GM21529 (cell line): Measurements from ENCODE around the gene GDPD5.

ENCODE experiments used
- ATAC-seq: cut with Tn5 transposase; IDR thresholded peaks from one replicate; pipeline ENCODE4 v1.9.1; 2021; ENCODE audit not compliant: unreplicated experiment

Gene GDPD5

DNA sequence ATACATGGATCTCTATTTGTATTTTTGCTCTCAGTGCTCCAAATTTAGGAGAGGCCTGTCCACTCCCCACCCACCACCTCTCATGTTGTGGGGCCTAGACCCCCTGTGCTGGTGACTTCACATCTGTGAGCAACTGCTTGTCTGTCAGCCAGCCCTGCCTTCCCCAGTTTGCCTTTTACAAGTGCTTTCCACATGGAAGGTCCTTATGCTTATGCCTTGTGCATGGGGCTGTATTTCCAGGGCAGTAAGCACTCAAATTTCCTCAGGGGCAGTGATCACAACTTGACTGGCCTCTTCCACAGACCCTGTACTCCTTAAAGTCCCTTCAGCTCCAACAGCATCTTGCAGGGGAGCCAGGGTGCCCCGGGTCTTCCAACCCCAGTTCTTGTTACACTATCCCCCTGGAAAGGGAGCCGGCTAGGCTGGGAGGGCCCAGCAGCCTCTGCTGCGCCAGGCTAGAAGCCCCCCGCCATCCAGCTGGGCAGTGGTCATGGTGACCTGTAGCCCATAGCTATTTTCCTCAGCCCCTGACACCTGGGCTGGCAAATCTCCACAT, 29.9 kb downstream of the GDPD5 start:
- no peak for ATAC-seq

DNA sequence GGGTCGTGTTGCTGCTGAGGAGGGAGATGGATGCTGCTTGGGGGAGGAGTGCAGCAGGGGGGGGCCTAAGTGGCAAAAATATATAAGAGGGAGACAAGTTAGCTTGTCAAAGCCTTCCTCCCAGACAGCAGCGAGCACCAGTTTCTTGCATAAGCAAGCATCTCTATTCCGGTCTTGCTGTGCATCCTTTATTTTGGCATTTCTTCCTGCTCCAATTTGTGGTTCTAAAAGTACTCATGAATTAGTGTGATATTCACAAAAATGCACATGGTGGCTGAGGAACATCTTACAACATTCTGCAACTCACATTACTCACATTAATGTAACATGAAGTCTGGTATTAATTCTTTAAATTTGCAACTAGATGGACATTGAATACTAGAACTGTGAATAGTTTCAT, 32.1 kb downstream of the GDPD5 start:
- no peak for ATAC-seq

DNA sequence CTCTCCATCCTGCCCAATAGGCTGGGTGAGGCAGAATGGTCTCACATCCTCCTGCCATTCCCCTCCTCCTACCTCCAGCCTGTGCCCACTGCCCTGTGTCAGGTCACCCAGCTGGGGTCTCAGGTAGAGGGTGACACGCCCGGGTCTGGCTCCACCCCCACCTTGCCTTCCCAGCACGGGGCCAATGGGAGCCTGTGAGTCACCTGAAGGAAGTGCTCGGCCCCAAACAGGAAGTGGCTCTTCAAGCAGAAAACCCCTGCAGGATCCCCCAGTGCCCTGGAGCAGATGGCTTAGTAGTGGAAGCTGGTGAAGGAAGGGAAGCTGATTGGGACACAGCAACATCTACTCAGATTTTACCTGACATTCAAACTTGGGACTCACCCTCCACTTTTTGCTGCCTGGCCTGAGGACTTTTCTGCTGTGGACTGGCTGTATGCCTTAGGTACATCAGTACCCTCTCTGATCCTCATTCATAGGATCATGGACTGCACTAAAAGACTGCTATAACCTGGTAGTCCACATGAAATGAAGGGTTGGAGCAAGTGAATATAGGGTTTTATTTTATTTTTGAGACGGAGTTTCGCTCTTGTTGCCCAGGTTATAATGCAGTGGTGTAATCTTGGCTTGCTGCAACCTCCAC, 33.4 kb downstream of the GDPD5 start:
- peak; percentile 85 for ATAC-seq

DNA sequence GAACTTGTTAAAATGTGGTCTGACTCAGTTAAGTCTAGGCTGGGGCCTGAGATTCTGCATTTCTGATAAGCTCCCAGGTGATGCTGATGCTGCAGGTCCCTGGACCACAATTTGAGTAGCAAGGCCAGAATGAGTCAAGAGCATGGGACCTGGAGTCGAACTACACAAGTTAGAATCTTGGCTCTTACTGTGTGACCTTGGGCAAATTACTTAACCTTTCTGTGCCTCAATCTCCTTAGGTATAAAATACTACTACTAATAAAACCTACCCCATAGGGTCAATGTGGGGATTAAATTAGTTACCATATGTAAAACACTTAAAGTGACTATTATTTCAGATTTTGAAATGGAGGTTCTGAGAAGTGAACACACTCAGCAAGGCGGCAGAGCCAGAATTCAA, 34.3 kb downstream of the GDPD5 start:
- no peak for ATAC-seq

DNA sequence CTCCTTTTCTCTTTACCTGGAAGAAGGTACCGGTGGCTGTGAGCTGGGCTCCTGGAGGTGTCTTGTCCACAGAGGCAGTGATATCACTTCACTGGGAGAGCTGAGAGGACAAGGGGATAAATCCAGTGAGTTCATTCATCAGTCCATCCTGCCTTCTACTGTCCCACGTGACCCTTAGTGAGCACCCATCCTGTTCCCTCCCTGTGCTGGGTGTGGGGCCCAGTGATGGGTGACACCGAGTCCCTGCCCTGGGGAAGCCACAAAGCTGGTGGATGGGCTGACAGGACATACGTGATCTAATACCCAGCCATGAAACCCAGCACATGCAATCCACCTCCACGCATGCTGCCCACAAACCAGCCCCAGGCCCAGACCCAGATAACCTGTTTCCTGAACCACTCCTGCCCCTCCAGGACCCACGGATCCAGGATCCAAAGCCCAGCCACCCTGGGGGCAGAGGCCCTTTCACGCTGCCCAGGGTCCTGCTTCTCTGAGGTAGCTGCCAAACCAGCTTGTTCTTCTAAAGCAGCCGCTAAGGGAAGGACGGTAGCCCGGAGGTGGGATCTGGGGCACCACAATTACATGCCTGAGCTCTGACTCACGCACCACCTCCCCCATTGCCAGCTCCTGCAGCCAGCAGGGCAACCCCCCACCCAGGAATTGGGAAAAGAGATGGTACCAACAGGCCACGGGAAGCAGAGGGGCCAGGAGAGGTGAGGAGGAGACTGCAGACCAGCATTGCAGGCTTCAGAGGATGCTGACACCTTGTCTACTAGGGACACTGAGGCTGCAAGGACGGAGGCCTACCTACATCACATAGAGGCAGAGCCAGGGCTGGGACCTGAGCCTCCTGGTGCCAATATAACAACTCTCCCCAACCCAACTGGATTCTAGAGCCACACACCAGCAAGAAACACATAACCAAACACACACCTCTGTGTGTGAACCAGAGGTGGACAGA, 35.2 kb downstream of the GDPD5 start:
- no peak for ATAC-seq

DNA sequence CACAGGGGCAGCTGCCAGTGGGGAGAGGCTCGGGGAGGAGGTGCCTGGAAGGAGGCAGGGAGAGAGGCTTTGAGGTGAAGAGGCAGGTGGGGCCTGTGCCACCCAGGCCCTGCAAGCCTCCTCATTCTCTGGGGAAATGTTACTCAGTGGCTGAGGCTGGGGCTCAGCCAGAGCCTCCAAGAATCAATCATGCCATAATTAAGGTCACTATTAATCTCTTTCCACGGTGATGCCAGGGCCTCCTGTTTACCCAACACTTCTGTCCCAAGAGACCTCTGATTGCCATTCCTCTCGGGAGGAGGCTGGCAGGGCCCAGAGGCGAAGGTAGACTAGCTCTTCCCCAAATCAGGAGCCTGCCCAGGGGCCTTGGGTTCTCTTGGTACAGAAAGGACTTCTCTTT, 38.4 kb downstream of the GDPD5 start:
- no peak for ATAC-seq

DNA sequence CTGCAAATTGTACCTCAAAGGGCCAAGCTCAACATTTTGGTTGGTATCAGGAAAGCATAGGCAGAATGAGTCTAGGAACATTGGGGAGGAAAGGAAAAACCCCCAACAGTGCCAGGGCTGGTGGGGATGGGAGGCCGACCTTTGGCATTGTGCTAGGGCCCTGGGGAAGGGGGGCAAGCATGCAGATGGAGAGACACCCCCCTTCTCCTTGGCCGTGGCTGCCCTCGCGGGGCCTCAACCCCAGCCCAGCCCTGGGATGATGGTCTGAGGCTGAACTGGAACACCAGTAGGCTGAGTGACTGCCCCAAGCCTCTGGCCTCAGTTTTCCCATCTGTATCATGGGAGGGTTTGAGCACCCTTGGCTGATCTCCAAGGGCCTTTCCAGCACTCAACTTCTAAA, 40.0 kb downstream of the GDPD5 start:
- no peak for ATAC-seq

DNA sequence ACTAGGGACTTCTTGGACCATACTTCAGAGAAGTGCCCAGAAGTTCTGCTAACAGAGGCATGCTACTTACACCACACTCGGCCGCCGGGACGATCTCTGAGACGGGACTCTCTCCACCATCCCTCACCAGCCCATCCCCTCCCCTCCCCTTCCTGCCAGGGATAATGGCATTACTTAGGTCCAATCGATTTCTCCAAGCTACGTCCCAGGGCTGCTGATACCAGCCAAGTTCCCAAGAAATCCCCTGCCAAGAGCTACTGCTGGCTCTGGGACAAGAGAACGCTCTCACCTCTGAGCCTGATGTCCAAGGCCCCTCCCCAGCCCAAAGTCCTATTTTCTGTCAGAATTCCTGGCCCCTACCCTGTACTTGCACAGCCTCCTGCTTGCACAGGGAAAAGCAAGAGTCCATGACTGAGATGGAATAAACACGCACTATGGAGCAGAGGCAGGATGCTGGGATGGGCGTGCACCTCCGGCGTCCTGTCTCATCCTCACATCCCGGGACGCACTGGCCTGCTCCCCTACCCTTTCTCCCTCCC, 42.7 kb downstream of the GDPD5 start:
- ATAC-seq: no peak

DNA sequence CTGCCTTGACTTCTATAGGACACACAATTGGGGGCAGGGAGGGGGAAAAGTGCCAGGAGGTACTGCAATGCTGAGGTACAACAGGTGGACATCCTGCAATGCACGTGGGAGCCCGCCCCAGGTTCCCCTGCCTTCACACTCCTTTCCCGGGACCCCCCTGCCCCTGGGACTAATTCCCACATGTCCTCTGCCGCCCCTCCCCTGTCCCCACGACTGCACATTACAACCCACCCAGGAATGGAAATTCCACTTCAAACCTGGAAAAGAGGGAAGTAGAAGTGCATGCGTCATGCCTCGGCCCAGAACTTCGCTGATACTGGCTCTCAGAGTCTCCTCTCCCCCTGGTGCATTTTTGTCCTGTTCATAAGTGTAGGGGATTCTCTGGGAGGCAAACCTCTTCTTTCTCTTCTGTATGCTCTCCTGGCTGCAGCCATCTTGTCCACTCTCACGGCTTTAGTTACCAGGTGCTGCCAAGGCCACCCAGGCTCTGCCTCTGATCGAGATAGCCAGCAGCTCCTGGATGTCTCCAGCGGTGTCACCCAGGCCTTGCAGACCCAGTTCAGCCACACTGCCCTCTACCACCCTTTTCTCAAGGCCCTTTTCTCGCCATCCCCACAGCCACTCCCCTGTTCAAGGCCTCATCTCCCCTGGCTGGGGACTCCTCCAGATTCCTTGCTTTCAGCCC, 43.7 kb downstream of the GDPD5 start:
- ATAC-seq: no peak

DNA sequence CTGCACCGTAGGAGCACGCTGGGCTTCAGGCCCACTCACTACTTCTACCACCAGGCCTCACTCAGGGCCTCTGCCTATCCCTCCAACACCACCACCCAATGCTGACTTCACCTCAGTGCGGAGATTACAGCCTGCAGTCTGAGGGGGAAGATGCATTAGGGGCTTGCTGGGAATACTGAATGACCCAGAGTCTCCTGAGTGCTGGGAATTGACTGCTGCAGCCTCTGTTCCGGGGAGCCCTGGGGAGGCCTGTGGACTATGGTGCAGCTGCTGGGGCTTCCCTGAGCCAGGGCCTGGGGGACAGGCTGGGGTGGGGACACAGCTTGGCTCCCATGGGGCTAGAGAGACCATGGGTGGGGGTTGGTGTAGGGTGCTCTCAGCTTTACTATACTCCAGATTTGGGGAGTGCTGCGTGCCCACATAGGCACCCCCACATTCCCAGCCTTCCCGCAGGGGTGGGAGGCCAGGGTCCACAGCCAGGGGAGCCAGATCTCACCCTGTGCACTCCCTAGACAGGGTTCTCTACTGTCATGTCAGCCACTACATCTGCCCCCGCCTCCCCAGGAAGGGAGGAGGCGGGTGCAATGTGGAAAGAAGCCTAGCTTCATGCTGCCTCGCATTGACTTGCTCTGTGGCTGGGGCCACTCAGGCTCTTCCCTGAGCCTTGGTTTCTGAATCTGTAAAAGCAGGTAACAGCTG, 44.4 kb downstream of the GDPD5 start:
- no peak for ATAC-seq

DNA sequence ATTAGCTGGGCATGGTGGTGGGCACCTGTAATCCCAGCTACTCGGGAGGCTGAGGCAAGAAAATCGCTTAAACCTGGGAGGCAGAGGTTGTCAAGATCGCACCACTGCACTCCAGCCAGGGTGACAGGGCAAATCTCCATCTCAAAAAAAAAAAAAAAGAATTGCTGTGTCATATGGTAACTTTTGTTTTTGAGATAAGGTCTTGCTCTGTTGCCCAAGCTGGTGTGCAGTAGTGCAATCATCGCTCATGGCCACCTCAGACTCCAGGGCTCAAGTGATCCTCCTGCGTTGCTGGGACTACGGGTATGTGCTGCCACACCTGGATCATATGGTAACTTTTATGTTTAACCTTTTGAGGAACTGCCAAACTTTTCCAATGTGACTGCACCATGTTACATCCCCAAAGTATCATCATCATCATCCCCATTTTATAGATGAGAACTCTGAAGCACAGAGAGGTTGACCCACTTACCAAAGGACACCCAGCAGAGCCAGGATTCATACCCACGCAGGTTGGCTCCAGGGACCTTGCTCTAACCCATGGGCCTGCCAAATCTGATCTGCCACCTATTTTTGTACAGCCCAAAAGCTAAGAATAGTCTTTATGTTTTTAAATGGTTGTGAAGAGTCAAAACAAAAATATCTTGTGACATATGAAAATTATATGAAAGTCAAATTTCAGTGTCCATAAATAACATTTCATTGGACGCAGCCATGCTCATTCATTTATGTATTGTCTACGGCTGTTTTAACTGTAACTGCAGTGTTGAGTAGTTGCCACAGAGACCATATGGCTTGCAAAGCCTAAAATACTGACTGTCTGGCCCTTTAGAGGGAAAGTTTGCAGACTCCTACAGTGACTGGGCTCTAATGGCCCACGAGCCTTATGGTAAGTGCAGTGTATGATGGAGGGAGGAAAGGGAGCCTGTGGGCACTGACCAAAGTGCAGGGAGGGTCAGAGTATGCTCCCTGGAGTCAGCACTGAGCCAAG, 45.3 kb downstream of the GDPD5 start:
- no peak for ATAC-seq

DNA sequence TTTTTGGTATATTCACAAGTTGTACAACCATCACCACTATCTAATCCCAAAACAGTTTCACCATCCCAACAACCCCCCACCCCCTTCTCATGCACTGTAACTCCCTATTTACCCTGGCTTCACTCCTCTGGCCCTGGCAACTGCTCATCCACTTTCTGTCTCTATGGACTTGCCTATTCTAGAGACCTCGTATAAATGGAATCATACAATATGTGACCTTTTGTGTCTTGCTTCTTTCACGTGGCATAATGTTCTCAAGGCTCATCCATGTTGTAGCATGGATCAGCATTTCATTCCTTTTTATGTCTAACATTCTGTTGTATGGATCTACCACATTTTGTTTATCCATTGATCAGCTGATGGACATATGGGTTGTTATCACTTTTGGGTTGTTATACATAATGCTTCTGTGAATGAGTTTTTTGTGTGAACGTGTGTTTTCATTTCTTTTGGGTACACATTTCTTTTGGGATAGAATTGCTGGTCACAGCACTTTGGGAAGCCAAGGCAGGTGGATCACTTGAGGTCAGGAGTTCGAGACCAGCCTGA, 46.1 kb downstream of the GDPD5 start:
- ATAC-seq: no peak

DNA sequence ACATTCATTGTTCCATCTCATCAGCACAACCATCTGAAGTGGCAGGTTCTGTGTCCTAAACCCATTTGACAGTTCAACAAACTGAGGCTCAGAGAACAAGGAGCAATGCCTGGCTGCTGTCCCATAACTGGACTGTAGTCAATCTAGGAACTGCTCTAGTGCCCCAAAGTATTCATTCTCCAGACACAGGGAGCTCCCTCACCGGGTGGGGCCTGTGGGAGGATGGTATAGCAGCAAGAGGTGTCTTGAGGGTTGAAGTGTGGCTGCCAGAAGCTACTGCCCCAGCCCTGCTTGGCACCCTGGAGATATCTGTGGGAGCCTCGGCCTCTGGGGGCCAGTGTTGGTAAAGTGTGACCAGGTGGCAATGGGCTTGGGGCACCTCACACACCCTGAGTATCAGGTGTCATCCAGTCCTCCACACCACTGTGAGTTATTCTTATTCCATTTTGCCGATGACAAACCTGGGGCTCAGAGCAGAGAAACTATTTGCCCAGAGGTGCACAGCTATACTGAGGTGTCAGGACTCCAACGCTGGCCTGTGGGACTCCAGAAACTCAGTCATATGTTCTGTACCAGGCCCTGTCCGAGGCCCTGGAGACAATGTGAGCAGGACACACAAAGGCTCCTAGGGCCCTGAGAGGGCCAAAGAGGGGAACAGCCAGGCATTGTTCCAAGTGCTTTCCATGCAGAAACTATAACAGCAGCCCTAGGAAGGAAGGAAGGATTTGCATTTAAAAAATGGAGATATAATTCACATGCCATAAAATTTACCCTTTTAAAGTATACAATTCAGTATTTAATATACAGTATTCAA, 46.8 kb downstream of the GDPD5 start:
- ATAC-seq: no peak

DNA sequence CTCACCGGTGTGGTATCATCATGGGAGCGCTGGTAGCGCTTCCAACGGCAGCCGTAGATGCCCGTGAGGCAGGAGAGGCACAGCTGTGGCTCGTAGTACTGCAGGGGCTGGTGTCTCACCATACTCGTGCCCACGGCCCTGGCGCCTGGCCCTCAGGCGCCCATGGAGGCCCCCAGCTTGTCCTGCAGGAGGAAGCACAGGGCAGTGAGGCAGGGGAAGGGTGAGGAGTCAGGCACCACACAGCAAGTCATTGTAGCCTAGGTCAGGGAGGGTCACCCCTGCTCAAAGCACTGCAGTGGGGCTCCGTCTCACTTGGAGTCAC, 48.2 kb downstream of the GDPD5 start:
- ATAC-seq: no peak

DNA sequence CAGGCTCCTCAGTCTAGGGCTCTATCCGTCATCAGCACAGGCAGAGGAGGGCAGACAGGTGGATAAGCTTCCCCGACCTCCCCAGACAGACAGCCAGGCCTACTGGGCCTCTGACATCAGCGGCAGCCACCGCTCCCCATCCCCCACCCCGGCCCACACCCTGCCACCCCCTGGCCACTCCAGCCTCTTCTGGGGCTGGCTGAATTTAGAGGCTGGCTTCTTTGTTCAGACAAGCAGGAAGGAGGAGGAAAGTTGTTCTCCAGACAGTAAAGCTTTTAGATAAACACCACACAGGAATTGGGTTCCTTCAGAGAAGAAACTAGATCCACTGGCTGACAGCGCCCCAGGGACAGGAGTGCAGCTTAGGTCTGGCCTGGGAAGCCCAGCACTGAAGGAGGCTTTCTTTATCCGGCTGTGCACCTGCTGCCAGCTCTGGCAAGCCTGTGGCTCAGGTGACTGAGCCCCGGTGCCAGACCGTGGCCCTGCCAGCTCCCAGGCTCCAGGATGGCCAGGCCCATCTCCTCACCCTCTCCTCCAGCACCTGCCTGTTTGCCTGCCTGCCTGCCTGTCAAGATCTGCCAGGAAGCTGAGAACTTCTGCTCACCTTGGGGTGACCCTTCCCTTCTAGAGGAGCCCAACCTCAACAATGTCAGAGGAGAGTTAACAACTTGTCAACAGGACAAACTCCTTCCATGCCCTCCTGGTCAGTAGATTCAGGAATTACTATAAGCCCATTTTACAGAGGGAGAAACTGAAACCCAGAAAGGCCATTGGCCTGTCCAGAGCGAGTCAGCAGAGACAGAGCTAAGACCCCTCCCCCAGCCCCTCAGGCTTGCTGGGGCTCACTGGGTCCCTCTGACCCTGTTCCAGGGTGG, 48.8 kb downstream of the GDPD5 start:
- ATAC-seq: no peak

DNA sequence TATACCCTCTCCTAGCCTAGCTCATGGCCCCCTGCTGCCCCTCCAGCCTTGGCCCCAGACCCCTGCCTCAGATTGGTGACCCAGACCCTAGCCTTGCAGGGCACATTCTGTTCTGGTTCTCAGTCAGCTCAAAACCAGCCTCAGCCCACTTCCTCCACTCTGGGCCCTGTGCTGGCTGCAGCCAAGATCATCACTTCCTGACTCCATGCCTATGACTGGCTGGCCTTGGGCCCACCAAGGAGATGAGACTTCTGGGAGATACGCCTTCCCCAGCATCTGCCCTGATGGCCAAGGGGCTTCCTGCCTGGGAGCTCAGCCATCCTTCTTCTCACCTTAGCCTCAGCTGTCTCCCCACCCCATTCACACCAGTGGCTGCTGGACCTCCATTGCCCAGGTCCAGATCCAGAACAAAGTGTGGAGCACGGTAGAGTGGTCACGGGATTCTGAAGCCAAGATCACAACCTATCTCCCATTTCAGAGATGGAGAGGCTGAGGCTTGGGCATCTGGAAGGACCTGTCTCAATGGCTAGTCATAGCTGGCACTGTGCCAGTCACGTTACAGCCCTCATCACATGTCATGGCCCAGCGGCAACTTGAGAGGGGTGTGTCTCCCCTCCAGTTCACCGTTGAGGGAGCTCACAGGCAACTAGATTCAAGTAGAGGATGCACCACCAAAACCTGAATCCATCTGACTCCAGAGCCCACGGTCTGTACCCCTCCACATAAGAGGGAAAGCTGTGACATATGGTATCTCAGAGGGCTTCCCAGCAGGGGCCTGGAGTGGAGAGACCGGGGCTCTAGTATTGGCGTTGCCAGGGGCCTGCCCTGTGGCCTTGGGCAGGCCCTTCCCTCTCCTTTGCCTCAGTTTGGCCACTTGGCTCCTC, 49.7 kb downstream of the GDPD5 start:
- ATAC-seq: no peak
